GM10847 (cell line): ENCODE results near the gene IFITM1.

Experiments
- POLR2A ChIP-seq: IDR thresholded peaks from 2 replicates; pipeline ENCODE4 v1.6.1; 2011; ENCODE audit not compliant: insufficient read length; ENCODE audit errors: extremely low read depth

The IFITM1 gene

DNA sequence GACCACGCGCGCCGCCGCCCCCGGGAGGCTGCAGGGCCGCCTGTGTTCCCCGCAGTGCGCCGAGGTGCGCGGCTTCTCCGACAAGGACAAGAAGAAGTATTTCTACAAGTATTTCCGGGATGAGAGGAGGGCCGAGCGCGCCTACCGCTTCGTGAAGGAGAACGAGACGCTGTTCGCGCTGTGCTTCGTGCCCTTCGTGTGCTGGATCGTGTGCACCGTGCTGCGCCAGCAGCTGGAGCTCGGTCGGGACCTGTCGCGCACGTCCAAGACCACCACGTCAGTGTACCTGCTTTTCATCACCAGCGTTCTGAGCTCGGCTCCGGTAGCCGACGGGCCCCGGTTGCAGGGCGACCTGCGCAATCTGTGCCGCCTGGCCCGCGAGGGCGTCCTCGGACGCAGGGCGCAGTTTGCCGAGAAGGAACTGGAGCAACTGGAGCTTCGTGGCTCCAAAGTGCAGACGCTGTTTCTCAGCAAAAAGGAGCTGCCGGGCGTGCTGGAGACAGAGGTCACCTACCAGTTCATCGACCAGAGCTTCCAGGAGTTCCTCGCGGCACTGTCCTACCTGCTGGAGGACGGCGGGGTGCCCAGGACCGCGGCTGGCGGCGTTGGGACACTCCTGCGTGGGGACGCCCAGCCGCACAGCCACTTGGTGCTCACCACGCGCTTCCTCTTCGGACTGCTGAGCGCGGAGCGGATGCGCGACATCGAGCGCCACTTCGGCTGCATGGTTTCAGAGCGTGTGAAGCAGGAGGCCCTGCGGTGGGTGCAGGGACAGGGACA is 32.9 kb upstream of the IFITM1 start:
- TF ChIP-seq POLR2A, result no peak

DNA sequence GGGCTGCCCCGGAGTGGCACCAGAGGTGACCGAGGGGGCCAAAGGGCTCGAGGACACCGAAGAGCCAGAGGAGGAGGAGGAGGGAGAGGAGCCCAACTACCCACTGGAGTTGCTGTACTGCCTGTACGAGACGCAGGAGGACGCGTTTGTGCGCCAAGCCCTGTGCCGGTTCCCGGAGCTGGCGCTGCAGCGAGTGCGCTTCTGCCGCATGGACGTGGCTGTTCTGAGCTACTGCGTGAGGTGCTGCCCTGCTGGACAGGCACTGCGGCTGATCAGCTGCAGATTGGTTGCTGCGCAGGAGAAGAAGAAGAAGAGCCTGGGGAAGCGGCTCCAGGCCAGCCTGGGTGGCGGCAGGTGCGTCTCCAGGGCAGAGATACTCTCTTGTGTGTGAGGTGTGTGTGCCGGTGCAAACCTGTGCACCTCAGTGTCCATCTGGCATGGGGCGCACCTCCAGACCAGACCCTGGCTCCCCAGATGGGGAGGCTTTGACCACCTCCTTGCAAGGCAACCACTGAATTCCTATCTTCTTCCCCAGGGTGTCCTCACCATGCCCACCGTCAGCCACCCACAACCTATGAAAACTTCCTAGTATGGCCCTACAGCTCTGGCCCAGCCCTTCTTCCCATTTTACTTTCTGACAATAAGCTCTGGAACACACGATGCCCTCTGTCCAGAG is 32.2 kb upstream of the IFITM1 start:
- no peak for TF ChIP-seq POLR2A

DNA sequence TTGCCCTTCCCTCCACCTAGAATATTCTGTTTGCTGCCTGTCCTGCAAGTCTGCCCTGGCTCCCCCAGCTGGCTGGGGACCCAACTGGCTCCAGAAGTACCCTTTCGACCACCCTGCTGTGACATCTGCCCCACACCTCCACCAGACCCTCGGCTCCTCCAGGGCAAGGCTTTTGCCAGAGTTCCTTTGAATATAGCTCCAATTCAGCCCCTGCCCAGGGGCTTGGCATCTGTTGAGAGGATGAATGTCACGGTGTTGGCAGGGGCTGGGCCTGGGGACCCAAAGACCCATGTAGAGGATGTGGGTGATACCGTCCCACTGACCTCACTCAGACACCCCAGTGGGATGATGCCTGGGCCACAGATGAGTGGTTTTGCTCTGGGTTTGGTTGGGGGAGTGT is 31.7 kb upstream of the IFITM1 start:
- TF ChIP-seq POLR2A, result no peak

DNA sequence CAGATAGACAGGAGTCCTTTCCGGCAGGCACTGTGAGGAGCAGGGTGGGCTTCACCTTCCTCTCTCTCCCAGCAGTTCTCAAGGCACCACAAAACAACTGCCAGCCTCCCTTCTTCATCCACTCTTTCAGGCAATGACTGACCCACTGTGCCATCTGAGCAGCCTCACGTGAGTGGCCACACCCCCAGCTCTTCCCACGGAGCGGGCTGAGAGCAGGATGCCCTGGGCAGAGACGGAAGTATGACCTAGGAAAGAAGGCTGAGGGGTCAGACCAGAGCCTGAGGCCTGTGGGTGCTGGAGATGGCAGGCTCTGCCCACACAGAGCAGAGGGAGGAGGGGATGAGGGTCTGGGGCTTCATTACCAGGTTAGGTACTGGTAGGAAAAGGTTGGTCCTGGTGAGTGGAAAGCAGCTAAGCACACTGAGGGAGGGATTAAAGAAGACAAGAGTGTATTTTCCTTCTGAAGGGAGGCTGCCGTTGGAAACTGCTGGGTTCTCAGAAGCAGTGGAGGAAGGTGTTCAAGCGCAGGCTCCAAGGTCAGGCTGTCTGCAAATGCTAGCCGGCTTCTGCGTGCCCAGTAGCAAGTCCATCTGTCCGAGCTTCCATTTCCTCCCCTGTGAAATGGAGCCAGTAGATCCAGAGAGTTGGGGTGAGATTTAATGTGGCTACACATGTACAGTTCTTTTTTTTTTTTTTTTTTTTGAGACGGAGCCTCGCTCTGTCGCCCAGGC is 31.0 kb upstream of the IFITM1 start:
- TF ChIP-seq POLR2A, result no peak

- TF ChIP-seq POLR2A, result no peak
Observed at GRCh38 chr11:283405-284104, 30.3 kb upstream of the IFITM1 start.

GRCh38 chr11:284105-285020 is 29.5 kb upstream of the IFITM1 start:
- no peak for TF ChIP-seq POLR2A

DNA sequence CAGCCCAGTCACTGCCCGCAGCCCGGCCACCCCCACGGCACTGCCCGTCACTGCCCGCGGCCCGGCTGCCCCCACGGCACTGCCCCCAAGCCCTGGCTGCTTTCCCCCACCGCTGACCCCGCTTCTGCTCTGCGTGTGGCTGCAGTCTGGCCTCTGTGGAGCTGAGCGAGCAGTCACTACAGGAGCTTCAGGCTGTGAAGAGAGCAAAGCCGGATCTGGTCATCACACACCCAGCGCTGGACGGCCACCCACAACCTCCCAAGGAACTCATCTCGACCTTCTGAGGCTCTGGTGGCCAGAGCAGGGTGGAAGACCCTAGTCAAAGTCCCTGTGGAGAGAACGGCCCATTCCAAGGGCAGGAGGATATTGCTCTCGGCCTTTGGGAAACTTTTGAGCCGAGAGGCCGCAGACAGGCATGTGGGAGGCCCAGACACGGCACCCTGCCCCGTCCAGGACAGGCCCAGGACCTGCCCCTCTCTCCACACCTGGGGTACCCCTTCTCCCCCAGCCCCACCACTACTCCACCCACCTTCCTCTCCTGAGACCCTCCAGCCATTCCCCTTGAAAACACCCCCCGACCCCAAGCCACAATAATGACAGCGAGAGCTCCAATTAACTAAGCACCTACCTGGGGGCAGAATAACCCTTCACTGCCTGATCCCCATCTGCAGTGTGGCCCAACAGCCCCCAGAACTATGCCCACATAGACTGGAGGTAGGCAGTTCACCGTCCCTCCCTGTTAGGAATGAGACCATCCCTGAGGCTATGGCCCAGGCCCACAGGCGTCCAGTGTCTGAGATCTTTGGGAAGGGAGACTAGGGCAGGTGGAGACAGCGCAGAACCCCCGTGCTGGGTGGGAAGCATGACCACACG is 28.6 kb upstream of the IFITM1 start:
- no peak for TF ChIP-seq POLR2A

DNA sequence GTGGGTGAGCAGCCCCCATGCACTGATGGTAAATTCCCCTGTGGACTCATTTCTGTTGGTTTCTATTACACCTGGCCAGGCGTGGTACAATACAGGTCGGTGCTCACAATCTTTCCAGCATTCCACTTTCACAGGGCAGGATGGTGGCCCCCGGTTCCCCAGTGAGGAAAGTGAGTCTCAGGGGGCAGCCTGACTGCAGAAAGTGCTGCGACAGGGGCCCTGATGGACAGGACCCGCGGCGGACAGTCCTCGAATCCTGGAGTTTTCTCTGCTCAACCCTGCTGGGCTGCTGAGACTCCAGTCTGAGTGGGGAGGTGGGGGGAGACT is 28.0 kb upstream of the IFITM1 start:
- TF ChIP-seq POLR2A, result no peak

DNA sequence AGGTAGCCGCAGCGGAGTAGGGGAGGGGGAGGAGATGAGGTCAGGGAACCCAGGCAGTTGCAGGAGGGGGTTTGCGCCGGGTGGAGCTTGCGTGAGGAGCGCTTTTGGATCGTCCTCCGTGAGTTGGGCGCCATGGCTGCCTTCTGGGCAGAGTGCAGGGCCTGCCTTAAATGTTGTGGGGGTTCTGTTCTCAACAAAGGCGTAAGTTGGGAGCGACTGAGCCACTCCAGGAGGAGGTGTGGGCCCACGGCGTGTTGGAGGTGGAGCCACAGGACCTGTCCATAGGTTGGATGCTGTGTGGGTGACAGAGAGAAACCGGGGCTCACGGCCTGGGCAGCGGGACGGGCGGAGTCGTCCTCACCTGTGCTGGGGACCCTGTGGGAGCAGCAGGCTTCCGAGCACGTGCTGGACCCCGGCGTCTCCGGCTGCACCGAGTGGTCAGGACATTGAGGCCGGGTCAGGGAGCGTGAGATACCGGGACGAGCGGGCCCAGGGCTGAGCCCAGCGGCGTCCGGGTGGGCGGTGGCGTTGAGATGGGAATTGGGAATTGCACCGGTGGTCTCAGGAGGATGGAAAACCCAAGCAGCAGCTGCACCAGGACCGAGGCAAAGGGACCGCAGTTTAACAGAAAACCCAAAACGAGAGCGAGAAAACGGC is 25.9 kb upstream of the IFITM1 start:
- no peak for TF ChIP-seq POLR2A

DNA sequence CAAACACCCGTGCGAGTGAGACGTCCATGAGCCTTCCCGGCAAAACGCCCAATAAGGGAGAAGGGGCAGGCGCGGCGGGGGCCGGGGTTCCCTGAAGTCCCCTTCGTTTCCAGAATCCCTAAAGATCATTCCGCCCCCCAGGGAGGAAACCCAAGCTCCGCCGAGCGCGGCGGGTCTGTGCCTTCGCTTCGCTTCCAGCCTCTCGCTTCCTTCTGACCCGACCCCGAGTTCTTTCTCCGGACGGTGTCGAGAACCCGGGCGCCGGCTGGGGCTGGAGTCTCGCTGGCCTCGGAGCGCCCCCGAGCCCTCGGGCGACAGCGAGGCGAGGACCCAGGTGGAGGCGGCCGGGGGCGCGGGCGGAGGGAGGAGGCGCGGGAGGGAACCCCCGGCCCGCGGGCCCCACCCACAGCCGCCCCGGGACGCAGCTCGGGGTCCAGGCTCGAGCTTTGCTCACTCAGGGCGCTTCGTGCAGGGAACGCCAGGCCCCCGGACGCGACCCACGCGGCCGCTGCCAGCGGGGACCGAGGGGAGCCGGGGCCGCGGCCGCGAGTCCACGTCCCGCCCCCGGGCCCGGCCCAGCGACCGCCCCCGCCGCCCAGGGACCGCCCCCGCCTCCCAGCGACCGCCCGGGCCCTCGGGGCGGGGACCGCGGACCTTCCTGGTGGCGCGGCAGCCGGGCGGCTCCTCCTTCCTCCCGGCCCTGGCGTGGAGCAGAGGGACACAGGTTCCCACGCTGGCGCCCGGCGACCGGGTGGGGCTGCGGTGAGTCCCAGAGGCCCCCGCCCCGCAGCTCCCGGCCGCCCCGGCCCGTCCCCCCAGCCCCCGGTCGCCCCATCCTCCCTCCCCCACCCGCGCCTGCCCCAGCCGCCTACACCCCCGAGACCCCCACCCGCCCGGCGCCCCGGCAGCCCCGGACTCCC is 25.1 kb upstream of the IFITM1 start, which contains the start of gene PGGHG:
PGGHG (plus strand) TSS at position 649 of the 920 bp plus-strand sequence. CDS start 691 bp downstream, outside the sequence.
- peak; percentile 50 for TF ChIP-seq POLR2A

- TF ChIP-seq POLR2A, result no peak
Observed at GRCh38 chr11:289398-289711, 24.5 kb upstream of the IFITM1 start.

DNA sequence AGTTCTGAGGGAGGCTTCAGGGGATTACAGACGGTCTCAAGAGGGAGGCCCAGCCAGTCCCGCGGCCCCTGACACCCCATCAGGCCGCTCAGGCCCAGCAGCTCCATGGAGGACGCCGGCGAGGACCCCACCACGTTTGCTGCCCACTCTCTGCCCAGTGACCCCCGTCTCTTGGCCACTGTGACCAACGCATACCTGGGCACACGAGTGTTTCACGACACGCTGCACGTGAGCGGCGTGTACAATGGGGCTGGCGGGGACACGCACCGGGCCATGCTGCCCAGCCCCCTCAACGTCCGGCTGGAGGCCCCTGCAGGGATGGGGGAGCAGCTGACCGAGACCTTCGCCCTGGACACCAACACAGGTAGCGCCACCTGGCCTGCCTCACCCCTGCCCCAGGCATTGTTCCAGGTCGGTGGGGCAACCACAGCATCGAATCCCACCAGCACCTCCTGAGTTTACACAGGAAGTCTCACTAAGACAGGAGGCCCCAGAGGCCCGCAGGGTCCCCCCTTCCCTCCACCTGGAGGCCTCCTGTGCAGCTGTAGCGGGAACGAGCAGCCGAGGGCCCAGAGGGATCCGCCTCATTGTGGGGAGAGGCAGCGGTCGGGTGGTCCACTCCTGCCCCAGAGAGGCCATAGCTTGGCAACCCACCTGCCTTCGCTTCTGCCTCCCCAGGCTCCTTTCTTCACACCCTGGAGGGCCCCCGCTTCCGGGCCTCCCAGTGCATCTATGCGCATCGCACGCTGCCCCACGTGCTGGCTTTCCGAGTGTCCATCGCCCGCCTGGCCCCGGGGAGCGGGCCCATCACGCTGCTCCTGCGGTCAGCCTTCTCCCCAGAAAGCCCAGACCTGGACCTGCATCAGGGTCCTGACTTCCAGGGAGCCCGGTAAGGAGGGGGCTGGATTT is 23.9 kb upstream of the IFITM1 start:
- no peak for TF ChIP-seq POLR2A
